OCI-LY3 (cell line): ENCODE data around the gene ZNF644.

Source experiments
- H2AFZ ChIP-seq: fragments of 200-600, 300-600 bp; shearing (Covaris generic); 2 replicates; pipeline ENCODE4 v1.6.0; 2014; ENCODE audit warnings: antibody characterized with exemption, low read depth, low read length
- H3K27ac ChIP-seq: fragments of 200-600, 300-600 bp; sonication (generic); 2 replicates; pipeline ENCODE4 v1.5.1; 2014; ENCODE audit warnings: mild to moderate bottlenecking, low read length, moderate library complexity, mixed read lengths
- H3K27me3 ChIP-seq: fragments of 200-600, 300-600 bp; sonication (generic); 2 replicates; pipeline ENCODE4 v1.6.1; 2014; ENCODE audit warnings: low read depth, low read length, mixed read lengths
- H3K36me3 ChIP-seq: fragments of 200-600, 300-600 bp; sonication (generic); replicated peaks from 2 replicates; pipeline ENCODE3; 2014; ENCODE audit warnings: low read depth, low read length, mixed read lengths
- H3K4me1 ChIP-seq: fragments of 300-600, 200-600 bp; sonication (generic); 2 replicates; pipeline ENCODE4 v1.6.1; 2014; ENCODE audit warnings: low read length, mixed read lengths
- H3K4me2 ChIP-seq: fragments of 200-600, 300-600 bp; sonication (generic); 2 replicates; pipeline ENCODE4 v1.6.1; 2014; ENCODE audit warnings: low read length, mixed read lengths
- H3K4me3 ChIP-seq: fragments of 300-600, 200-600 bp; sonication (generic); 2 replicates; pipeline ENCODE4 v1.5.1; 2014; ENCODE audit warnings: antibody characterized with exemption, mild to moderate bottlenecking, low read length, moderate library complexity
- H3K79me2 ChIP-seq: fragments of 300-600, 200-600 bp; shearing (Covaris generic); 2 replicates; pipeline ENCODE4 v1.6.1; 2014; ENCODE audit warnings: mild to moderate bottlenecking, low read length, mixed read lengths
- H3K9ac ChIP-seq: fragments of 300-600, 200-600 bp; shearing (Covaris generic); 2 replicates; pipeline ENCODE4 v1.6.0; 2014; ENCODE audit warnings: mild to moderate bottlenecking, low read length, moderate library complexity
- H3K9me3 ChIP-seq: fragments of 200-600, 300-600 bp; shearing (Covaris generic); 2 replicates; pipeline ENCODE4 v1.6.1; 2014; ENCODE audit warnings: low read length, mixed read lengths; ENCODE audit not compliant: insufficient read depth
- H4K20me1 ChIP-seq: fragments of 200-600, 300-600 bp; sonication (generic); 2 replicates; pipeline ENCODE4 v1.6.1; 2016; ENCODE audit warnings: low read length, mixed read lengths; ENCODE audit not compliant: insufficient read depth
- EZH2phosphoT487 ChIP-seq: fragments of 200-600 bp; shearing (Covaris generic); IDR thresholded peaks from 2 replicates; pipeline ENCODE4 v1.6.1; 2018; ENCODE audit warnings: antibody characterized with exemption, mixed run types, low read depth
- TF ChIP-seq, protein P1 (sequence below): fragments of 200-600, 300-600 bp; sonication (generic); IDR thresholded peaks from 2 replicates; pipeline ENCODE4 v1.5.1; 2014; ENCODE audit warnings: antibody characterized with exemption, low read length, low read depth

Gene ZNF644

DNA sequence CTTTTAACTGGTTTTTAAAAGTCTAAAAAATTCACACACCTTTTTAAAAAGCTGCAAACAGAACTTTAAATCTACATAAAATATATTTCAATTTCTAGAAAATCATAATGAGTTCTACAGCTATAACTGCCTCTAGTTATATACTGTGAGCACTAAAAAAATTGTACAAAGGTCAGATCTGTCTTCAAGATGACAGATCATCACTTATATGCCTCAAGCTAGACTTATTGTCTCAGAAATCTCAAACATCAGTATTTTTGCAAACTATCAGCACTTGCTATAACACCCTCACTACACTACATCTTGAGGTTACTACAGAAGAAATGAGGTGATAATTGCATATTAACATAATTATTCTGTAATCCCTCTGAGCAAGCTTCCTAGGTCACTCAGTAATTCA is 76.5 kb downstream of the ZNF644 start:
- no peak overlapping the region for H3K4me3 ChIP-seq
- no peak overlapping the region for H3K27ac ChIP-seq
- H4K20me1 ChIP-seq = peaks cover 41% of the 10 kb centered on the region
- no peak overlapping the region for H3K4me2 ChIP-seq
- no peaks in the 10 kb centered on the region for H3K9me3 ChIP-seq
- H3K9ac ChIP-seq = no peak overlapping the region
- peaks cover 7% of the 10 kb centered on the region for H3K36me3 ChIP-seq
- H3K79me2 ChIP-seq = peaks cover 66% of the 10 kb centered on the region
- no peaks in the 10 kb centered on the region for H3K27me3 ChIP-seq
- no peak overlapping the region for H2AFZ ChIP-seq
- H3K4me1 ChIP-seq = no peaks in the 10 kb centered on the region
- TF ChIP-seq, protein P1, sequence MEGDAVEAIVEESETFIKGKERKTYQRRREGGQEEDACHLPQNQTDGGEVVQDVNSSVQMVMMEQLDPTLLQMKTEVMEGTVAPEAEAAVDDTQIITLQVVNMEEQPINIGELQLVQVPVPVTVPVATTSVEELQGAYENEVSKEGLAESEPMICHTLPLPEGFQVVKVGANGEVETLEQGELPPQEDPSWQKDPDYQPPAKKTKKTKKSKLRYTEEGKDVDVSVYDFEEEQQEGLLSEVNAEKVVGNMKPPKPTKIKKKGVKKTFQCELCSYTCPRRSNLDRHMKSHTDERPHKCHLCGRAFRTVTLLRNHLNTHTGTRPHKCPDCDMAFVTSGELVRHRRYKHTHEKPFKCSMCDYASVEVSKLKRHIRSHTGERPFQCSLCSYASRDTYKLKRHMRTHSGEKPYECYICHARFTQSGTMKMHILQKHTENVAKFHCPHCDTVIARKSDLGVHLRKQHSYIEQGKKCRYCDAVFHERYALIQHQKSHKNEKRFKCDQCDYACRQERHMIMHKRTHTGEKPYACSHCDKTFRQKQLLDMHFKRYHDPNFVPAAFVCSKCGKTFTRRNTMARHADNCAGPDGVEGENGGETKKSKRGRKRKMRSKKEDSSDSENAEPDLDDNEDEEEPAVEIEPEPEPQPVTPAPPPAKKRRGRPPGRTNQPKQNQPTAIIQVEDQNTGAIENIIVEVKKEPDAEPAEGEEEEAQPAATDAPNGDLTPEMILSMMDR = no peak
- TF ChIP-seq EZH2phosphoT487 = no peak

DNA sequence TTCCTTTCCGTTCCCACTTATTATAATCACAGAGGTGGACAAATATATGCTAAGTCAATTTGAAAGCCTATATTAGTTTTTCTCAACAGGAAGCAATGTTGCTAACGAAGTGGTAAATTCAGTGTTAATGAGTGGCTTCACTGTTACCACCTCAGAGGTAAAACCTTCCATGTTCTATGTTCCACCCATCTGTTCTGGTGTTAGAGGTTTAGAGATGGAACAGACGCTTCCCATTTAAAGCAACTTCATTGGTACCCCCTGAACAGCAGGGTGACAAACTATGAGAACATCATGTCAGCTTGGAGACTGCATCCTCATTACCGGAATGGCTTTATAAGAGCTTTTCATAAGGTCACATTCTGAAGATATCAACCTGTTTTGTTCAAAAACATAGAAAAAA is 77.9 kb downstream of the ZNF644 start:
- no peak overlapping the region for H3K9ac ChIP-seq
- H3K9me3 ChIP-seq = no peaks in the 10 kb centered on the region
- peaks cover 36% of the 10 kb centered on the region for H4K20me1 ChIP-seq
- TF ChIP-seq, protein P1 = no peak
- no peak for TF ChIP-seq EZH2phosphoT487
- no peak overlapping the region for H3K4me2 ChIP-seq
- no peak overlapping the region for H2AFZ ChIP-seq
- H3K4me1 ChIP-seq = no peaks in the 10 kb centered on the region
- no peak overlapping the region for H3K27ac ChIP-seq
- H3K27me3 ChIP-seq = no peaks in the 10 kb centered on the region
- peaks cover 21% of the 10 kb centered on the region for H3K36me3 ChIP-seq
- no peak overlapping the region for H3K4me3 ChIP-seq
- peaks cover 60% of the 10 kb centered on the region for H3K79me2 ChIP-seq

DNA sequence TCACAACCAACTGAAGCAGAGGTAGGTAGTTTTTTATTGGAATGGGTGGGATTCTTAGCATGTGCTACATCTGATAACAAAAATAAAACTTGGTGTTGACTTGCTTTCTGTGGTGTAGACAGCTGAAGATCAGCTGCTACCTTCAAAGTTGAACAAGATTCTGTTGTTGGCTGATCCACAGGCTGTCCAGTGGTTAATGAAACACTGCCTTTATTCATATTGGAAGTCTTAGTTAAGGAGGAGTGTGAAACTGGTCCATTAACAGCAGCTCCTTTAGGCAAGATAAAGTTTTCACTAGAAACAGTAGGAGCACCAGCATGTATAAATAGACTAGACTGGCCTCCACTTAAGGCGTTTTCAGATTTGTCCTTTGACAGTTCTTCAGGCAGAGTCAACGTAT is 81.1 kb downstream of the ZNF644 start:
- Histone ChIP-seq H3K9ac (no peak overlapping the region), H3K27ac (no peak overlapping the region), H3K79me2 (peaks cover 49% of the 10 kb centered on the region), H3K4me3 (no peak overlapping the region), H3K9me3 (no peaks in the 10 kb centered on the region), H2AFZ (no peak overlapping the region), H3K4me2 (no peak overlapping the region), H3K4me1 (no peaks in the 10 kb centered on the region), H3K36me3 (peaks cover 45% of the 10 kb centered on the region), H4K20me1 (peaks cover 20% of the 10 kb centered on the region), H3K27me3 (no peaks in the 10 kb centered on the region)
- TF ChIP-seq, protein P1 = no peak
- TF ChIP-seq EZH2phosphoT487 = no peak

DNA sequence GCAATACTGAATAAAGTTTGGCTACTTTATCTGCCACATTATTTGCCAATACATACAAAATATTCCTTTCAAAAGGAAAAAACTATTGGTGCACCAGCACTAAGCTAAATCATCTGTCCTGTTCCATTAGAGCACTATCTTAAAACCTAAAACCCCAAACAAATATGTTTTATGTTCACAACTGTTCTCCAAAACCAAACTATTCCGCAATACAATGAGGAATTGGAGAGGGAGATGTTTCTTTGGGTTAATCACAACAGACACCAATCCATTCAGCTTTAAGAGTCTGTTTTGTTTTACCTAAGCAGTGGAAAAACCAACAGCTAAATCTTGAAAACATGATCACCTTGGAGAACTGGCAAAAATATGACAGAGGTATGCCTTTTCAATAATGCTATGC is 85.1 kb downstream of the ZNF644 start:
- H2AFZ ChIP-seq = no peak overlapping the region
- H3K4me3 ChIP-seq = no peak overlapping the region
- peaks cover 51% of the 10 kb centered on the region for H3K36me3 ChIP-seq
- H3K27ac ChIP-seq = no peak overlapping the region
- H3K27me3 ChIP-seq = no peaks in the 10 kb centered on the region
- no peak overlapping the region for H3K4me2 ChIP-seq
- H3K79me2 ChIP-seq = peaks cover 54% of the 10 kb centered on the region
- peaks cover 10% of the 10 kb centered on the region for H4K20me1 ChIP-seq
- TF ChIP-seq EZH2phosphoT487 = no peak
- TF ChIP-seq, protein P1 = no peak
- no peaks in the 10 kb centered on the region for H3K4me1 ChIP-seq
- H3K9me3 ChIP-seq = no peaks in the 10 kb centered on the region
- H3K9ac ChIP-seq = no peak overlapping the region
